ENCODE data around the gene PUDP.

GRCh38 chrX:7156879-7157278 is 8.9 kb upstream of the PUDP start:
- no peak for TF ChIP-seq CTCF (IDR thresholded peaks at IDR 0.05)
- TF ChIP-seq POLR2A (IDR thresholded peaks at IDR 0.05), result no peak
